ENCODE data around the gene RGS11. TPM values are rescaled to one million over a fixed set of nuclear protein-coding genes. Genes with fewer than 3 reads are reported as not detected.

Gene RGS11
- total RNA-seq, 1 experiment from 2014 or later = 2.9 TPM

DNA sequence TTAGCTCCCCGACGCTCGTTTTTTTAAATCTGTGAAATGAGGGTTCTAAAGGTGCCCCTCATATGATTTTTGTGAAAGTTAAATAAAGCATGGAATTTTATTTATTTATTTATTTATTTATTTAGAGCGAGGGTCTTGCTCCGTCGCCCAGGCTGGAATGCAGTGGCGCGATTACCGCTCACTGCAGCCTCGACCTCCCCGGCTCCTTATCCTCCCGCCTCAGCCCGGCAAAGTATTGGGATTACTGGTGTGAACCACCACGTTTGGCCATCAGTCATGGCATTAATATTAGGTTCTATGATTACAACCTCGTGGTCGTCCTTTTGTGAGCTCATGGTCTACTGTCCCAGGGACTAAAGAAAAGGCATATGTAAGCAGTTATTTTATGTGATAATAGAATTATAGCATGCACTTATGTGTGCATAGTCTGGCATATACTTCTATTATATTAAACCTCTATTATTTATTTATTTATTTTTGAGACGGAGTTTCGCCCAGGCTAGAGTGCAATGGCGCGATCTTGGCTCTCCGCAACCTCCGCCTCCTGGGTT lies 45.9 kb downstream of the RGS11 start:
- Histone ChIP-seq H3K14ac (ENCODE audit: insufficient read depth, low read length) (no peak overlapping the region), H2BK12ac (ENCODE audit: insufficient read length, low read depth, low read length) (no peak overlapping the region), H3K23ac (ENCODE audit: insufficient read length, low read depth, low read length) (no peak overlapping the region), H3K79me2 (ENCODE audit: insufficient read depth, low read length) (peaks cover 23% of the 10 kb centered on the region), H3K27me3 (ENCODE audit: insufficient read depth, low read length) (no peaks in the 10 kb centered on the region), H2AFZ (ENCODE audit: low read length) (no peak overlapping the region), H3T11ph (ENCODE audit: low read length) (no peak overlapping the region), H2BK5ac (ENCODE audit: insufficient read length, low read length) (no peak overlapping the region), H4K5ac (ENCODE audit: insufficient read length, low read depth, low read length) (no peak overlapping the region), H4K91ac (ENCODE audit: insufficient read length, low read depth, low read length) (no peak overlapping the region), H2AK5ac (ENCODE audit: insufficient read length, low read length) (no peak overlapping the region), H4K8ac (replicated peaks; ENCODE audit: insufficient read length, low read depth, low read length) (no peak overlapping the region), H3K9ac (ENCODE audit: extremely low read depth, insufficient read length, low read length) (no peak overlapping the region), H3K56ac (ENCODE audit: insufficient read length, low read depth, low read length) (no peak overlapping the region), H3K9me3 (ENCODE audit: control insufficient read depth, low read depth, low read length) (no peaks in the 10 kb centered on the region), H3K4me1 (ENCODE audit: insufficient read depth, low read length) (peaks cover 3% of the 10 kb centered on the region; the same call in 1 of the 2 replicates), H3K4me2 (ENCODE audit: insufficient read depth, insufficient read length, low read length) (no peak overlapping the region), H3K23me2 (ENCODE audit: insufficient read length, low read depth, low read length, poor library complexity, severe bottlenecking) (peaks cover 3% of the 10 kb centered on the region), H2BK20ac (ENCODE audit: low read depth, low read length, poor library complexity, severe bottlenecking) (no peak overlapping the region), H3K4ac (ENCODE audit: low read depth, low read length) (no peak overlapping the region), H2BK120ac (ENCODE audit: low read depth, low read length, poor library complexity, severe bottlenecking) (no peak overlapping the region), H3K27ac (ENCODE audit: insufficient read length, low read depth, low read length) (no peak overlapping the region), H2BK15ac (ENCODE audit: low read depth, low read length) (no peak overlapping the region), H4K20me1 (ENCODE audit: control insufficient read depth, insufficient read depth, insufficient read length) (no peaks in the 10 kb centered on the region), H3K18ac (ENCODE audit: insufficient read length, low read depth, low read length) (no peak overlapping the region), H3K79me1 (ENCODE audit: insufficient read depth, low read depth, low read length, poor library complexity, severe bottlenecking) (no peaks in the 10 kb centered on the region)
- Mint-ChIP-seq H3K27me3 (ENCODE audit: low read depth) (no peaks in the 10 kb centered on the region), H3K36me3 (ENCODE audit: insufficient read depth in 1 of 3, low read depth in 3 of 3) (peaks cover 29 to 37% (median 36%) of the 10 kb centered on the region in 3 experiments; a peak in 6 of 7 replicates), H3K4me1 (peaks cover 17 to 22% of the 10 kb centered on the region in 2 experiments), H3K4me3 (peak overlapping the region; percentile 94 to 95), H3K9me3 (no peaks in the 10 kb centered on the region; a peak in 1 of 5 replicates), H3K27ac (no peak overlapping the region)
- no peak for DNase-seq
- no CpG with 5 or more reads among the region's 22 CpGs for WGBS (ENCODE audit: extremely low coverage, insufficient read length, low lambda C conversion rate)
- TF ChIP-seq CTCF (conservative IDR thresholded peaks at IDR 0.05) = no peak
